Measurements from ENCODE around the gene CHRDL2.
"Not testable (repeated sequence)": the region's sequence is repeated elsewhere in the genome, so short reads cannot be mapped to it uniquely, and the experiment has no call there.

CHRDL2 gene

GRCh38 chr11:74756571-74756970 lies 25.3 kb upstream of the CHRDL2 start:
- TF ChIP-seq CTCF (IDR thresholded peaks at IDR 0.05; ENCODE audit: low read depth, low read length, missing control alignments), result no peak
- H3K4me3 ChIP-seq (replicated peaks; ENCODE audit: low read depth, low read length), result no peak overlapping the region
- no peak for DNase-seq (ENCODE audit: extremely low read depth, low read depth)

GRCh38 chr11:74755395-74755995 lies 24.3 kb upstream of the CHRDL2 start:
- TF ChIP-seq CTCF (IDR thresholded peaks at IDR 0.05; ENCODE audit: low read depth, low read length, missing control alignments), result no peak
- no peak overlapping the region for H3K4me3 ChIP-seq (replicated peaks; ENCODE audit: low read depth, low read length)
- no peak for DNase-seq (ENCODE audit: extremely low read depth, low read depth)

GRCh38 chr11:74754507-74755252 lies 23.5 kb upstream of the CHRDL2 start:
- H3K4me3 ChIP-seq (replicated peaks; ENCODE audit: low read depth, low read length), result peak overlapping the region; percentile 26
- TF ChIP-seq CTCF (IDR thresholded peaks at IDR 0.05; ENCODE audit: low read depth, low read length, missing control alignments), result no peak
- no peak for DNase-seq (ENCODE audit: extremely low read depth, low read depth)

GRCh38 chr11:74751303-74751702 lies 20.1 kb upstream of the CHRDL2 start:
- no peak for TF ChIP-seq CTCF (IDR thresholded peaks at IDR 0.05; ENCODE audit: low read depth, low read length, missing control alignments)
- no peak for DNase-seq (ENCODE audit: extremely low read depth, low read depth)

GRCh38 chr11:74750598-74750997 lies 19.4 kb upstream of the CHRDL2 start:
- H3K4me3 ChIP-seq (replicated peaks; ENCODE audit: low read depth, low read length), result peak overlapping the region; percentile 81
- DNase-seq (ENCODE audit: extremely low read depth, low read depth), result not testable (repeated sequence)

More at GRCh38 chr11:74751303-74751702, 20.1 kb upstream of the CHRDL2 start:
- H3K4me3 ChIP-seq (replicated peaks; ENCODE audit: low read depth, low read length), result no peak overlapping the region

- DNase-seq (ENCODE audit: extremely low read depth, low read depth), result no peak
- no peak for TF ChIP-seq CTCF (IDR thresholded peaks at IDR 0.05; ENCODE audit: low read depth, low read length, missing control alignments)
- peak overlapping the region; percentile 81 for H3K4me3 ChIP-seq (replicated peaks; ENCODE audit: low read depth, low read length)
These were observed 18.7 kb upstream of the CHRDL2 start for GRCh38 chr11:74749965-74750296.

- DNase-seq (ENCODE audit: extremely low read depth, low read depth), result no peak
- no peak for TF ChIP-seq CTCF (IDR thresholded peaks at IDR 0.05; ENCODE audit: low read depth, low read length, missing control alignments)
- peak overlapping the region; percentile 81 for H3K4me3 ChIP-seq (replicated peaks; ENCODE audit: low read depth, low read length)
These were observed 18.1 kb upstream of the CHRDL2 start for GRCh38 chr11:74749127-74749964.
